NCI-H1105 (cell line): ENCODE data around the gene IL1RAPL1.

ENCODE experiments used
- DNase-seq: peaks from one replicate; lab custom pipeline; 2025; lab: John Stamatoyannopoulos, UW

Gene IL1RAPL1

GRCh38 chrX:29903360-29903759 lies 1316.1 kb downstream of the IL1RAPL1 start:
- no peak for DNase-seq

DNA sequence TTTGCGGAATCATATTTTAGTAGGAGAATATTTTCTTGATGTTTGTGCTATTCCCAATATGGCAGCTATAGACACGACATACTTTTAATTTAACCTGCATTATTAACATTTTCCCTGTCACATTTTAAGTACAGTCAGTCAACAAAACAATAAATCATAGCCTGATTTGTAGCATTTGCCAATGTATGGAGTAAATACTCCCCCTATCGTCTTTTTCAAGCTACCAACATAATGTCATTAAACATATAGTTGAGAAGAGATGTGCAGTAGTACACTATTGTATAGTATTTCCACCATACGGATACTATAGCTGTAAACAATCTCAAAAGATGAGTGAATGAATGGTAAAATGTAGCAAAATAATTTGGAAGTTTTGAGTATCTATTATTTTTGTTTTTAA lies 1324.4 kb downstream of the IL1RAPL1 start:
- no peak for DNase-seq

- no peak for DNase-seq
Observed at GRCh38 chrX:29913647-29914046, 1326.4 kb downstream of the IL1RAPL1 start.

- DNase-seq: no peak
Observed at GRCh38 chrX:29922607-29923006, 1335.4 kb downstream of the IL1RAPL1 start.

DNA sequence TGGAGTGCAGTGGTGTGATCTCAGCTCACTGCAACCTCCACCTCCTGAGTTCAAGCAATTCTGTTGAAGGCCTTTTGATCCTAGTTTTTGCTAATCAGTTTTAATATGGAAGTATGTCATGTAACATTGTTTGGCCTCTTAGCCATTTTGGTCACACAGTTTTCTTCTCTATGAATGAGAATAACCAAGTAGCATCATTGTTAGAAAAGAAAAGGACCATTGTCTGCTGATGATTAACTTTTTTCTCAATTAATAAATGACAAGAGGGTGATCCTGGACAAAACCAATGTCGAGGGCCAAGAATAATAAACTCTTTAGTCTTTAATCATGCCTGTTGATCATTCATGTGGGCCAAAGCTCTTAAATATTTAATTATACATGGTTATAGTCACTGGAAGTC lies 1338.8 kb downstream of the IL1RAPL1 start:
- no peak for DNase-seq

- DNase-seq: no peak
Observed at GRCh38 chrX:29926659-29927058, 1339.4 kb downstream of the IL1RAPL1 start.

- no peak for DNase-seq
Observed at GRCh38 chrX:29935455-29935854, 1348.2 kb downstream of the IL1RAPL1 start.

DNA sequence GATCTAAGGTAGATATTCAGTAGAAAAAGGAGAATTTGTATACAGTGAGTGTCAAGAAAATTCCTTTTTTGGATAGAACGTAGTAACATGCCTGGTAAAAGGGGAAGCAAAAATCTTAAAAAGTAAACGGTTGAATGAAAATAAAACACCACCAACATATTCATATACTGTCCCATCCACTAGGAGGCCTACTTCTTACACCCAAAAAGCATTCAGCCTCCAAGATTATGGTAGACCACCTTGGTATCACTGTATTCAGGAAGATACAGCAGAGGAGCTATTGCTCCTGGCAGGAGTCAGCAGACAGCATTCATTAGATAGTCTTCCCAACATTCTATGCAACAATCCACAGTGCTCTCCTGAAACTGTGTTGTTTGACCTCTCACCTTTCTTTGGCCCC lies 1353.5 kb downstream of the IL1RAPL1 start:
- DNase-seq: no peak

DNA sequence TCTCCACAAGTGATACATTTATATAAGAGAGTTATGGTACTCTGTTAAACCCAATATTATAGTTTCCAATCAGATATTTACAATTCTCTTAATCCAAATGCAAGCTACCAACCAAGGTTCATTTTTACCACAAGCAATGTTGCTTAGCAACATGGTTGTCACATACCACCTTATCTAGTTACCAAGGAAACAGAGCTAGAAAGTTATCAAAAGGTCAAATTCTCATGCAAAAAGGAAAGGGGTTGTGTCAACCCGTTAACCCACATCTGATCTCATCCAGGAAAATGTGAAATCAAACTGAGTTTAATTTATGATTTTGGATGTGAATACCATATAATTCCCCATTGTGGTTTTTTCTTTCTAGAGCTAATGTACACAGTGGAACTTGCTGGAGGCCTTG lies 1354.0 kb downstream of the IL1RAPL1 start:
- DNase-seq: no peak

DNA sequence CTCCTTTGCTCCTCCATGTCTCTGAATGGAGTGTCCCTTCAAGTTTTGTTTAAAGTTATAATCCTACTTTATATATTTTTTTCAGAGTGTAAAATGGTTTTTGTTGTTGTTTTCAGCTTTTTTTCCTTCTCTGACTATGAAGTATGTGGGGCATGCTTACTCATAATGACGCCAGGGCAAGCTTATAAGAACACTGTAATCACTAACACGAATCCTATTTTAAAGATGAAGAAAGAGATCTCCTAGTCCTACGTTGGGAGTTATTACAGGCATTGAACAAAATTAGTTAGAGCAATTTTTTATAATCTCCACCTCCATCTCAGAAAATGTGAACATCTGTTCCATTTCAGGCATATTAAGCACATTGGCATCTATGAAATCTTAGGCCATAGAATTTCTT lies 1360.0 kb downstream of the IL1RAPL1 start:
- DNase-seq: no peak

DNA sequence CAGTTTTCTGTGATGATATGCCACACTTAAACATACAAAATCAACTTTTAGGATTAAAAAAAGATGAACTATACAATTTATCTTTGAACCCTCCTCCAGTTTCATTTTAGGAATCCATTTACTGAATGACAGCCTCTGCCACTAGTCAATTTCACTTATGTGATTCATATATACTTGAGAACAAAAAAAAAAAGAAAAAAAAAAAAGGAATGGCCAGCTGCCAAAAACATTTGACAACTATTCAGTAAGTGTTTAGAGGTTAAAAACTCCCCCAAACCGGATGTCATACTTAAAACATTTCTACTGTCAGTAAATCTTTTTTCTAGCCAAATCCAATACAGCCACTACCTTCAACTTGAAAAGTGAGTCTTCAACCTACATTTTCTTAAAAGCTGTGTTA lies 1361.4 kb downstream of the IL1RAPL1 start:
- DNase-seq: no peak

DNA sequence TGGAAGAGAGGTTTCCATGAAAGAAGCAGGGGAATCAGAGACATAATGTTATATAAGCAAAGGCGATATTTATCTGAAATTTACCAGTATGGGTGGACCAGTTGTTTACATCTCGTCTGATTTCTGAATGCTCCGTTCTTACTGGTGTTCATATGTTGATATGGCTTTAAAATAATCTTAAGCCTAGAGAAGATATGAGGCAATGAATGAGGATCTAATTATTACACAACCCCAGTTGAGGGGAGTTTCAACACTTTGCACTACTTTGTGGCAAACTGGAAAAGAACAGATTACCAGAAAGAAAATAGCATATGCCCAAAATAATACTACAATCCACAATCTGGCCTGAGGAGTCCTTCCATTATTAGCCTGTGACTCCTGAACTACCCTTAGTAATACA lies 1364.8 kb downstream of the IL1RAPL1 start:
- no peak for DNase-seq

DNA sequence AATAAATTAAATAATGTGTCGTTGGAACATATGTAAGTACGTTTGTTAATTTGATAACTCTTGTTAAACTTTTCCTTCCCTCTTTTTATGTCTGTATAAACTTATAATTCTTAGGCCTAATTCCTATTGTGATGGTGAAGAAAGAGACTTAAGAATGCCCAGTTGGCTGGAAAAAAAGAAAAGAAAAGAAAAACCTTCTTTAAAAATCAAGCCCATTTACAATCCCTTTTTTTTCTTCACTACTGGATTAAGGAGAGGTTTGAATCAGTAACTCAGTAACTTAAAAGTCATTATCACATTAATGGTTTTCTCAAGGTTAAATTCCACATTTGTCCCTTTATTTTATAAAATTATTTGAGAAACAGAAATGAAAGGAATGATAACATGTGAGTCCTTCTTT lies 1374.8 kb downstream of the IL1RAPL1 start:
- DNase-seq: no peak

DNA sequence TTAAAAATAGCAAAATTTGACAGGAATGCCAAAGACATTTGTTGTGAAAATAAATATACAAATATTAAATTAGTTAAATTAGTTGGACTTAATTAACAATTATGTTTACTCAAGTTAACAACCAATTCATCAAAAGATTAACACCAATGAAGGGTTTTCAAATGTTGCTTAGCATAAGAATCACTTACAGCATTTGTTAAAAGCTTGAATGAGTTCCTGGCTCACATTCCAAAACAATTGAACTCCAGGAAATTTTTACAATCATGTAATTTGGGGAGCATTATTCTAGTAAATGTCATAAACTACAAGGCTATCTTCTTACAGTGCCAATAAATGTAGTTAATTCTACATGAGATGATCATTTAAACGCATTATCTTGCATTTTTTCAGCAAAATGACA lies 1378.4 kb downstream of the IL1RAPL1 start:
- no peak for DNase-seq

DNA sequence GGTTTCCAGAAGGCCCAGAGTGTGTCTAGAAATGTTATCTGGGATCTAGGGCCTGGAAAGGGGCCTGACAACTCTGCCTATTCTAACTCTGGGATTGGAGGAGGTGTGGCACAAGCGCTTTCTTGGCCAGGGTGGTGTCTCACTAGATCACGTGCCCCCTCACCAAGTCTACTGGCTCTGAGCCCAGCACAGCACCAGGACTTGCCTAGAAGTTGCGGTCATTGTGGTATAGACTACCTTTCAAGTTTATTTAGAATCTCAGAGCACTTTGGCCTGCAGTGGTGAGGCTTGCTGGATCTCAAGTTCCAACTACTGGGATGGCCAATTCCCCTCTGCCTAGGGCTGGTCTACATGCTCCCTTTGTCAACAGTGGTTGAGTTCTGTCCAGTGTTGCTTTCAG lies 1404.8 kb downstream of the IL1RAPL1 start:
- no peak for DNase-seq

- DNase-seq: no peak
Observed at GRCh38 chrX:30005813-30006212, 1418.6 kb downstream of the IL1RAPL1 start.
